H4 (cell line): Measurements from ENCODE around the gene PRM1. TPM values are rescaled to one million over a fixed set of nuclear protein-coding genes. Genes with fewer than 3 reads are reported as not detected.
"Not testable (repeated sequence)": the region's sequence is repeated elsewhere in the genome, so short reads cannot be mapped to it uniquely, and the experiment has no call there.

Experiments used
- DNase-seq: peaks from one replicate; pipeline ENCODE4 v3.0.0-alpha.2; 2015; ENCODE audit warnings: low spot score
- total RNA-seq: library from RNA; depleted of rRNA; stranded (reverse); fragments of >200 nt; shearing (Covaris generic); gene quantifications from 2 replicates; pipeline ENCODE4 v1.2.3, GENCODE V29; 2014

The PRM1 gene
- total RNA-seq, 1 experiment from 2014 or later: not detected

DNA sequence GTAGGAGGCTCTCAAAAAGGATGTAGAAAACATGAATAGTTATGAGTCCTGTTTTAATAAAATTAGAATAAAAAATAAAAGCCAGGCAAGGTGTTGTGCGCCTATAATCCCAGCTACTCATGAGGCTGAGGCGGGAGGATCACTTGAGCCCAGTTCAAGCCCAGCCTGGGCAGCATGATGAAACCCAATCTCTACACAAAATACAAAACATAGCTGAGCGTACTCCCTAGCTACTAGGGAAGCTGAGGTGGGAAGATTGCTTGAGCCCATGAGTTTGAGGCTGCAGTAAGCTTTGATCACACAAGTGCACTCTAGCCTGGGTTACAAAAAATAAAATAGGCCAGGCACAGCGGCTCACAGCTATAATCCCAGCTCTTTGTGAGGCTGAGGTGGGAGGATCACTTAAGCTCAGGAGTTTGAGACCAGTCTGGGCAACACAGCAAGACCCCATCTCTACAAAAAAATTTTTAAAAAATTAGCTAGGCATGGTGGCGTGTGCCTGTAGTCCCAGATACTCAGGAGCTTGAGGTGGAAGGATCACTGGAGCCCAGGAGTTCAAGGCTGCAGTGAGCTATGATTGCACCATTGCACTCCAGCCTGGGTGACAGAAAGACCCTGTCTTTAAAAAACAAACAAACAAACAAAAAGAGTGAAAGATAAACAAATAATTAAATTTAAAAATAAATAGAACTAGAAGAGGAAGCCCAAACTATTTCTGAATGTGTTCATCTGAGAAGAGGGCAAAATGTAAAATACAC lies 17.2 kb upstream of the PRM1 start:
- DNase-seq: no peak

DNA sequence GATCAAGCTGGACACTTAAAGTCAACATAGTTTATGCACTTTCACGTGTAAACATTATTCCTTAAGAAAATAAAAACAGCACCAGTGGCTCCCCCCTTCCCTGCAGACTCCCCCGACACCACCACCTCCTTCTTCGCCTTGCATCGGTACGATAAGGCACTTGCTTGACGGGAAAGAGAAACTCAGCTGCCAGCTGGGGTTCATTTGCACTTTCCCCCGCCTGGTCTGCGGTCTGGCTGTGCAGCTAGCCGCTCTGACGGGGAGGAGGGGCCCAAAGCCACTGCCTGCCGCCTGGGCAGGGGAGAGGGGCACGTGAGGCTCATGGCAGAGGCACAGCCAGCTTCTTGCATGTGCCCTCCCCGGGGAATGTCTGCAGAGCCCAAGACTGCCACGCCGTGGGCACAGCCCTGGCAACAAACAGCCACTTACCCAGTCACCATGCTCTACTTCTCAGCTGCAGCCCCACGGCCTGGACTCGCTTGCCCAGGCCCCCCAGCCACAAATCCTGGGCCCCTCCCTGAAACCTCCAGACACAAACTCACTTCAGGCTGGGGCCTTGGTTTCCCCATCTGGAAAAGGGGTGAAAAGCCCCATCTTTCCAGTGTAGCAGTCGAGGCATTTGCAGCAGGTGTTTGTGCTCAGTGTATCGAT lies 16.5 kb upstream of the PRM1 start:
- DNase-seq: peak; percentile 96

DNA sequence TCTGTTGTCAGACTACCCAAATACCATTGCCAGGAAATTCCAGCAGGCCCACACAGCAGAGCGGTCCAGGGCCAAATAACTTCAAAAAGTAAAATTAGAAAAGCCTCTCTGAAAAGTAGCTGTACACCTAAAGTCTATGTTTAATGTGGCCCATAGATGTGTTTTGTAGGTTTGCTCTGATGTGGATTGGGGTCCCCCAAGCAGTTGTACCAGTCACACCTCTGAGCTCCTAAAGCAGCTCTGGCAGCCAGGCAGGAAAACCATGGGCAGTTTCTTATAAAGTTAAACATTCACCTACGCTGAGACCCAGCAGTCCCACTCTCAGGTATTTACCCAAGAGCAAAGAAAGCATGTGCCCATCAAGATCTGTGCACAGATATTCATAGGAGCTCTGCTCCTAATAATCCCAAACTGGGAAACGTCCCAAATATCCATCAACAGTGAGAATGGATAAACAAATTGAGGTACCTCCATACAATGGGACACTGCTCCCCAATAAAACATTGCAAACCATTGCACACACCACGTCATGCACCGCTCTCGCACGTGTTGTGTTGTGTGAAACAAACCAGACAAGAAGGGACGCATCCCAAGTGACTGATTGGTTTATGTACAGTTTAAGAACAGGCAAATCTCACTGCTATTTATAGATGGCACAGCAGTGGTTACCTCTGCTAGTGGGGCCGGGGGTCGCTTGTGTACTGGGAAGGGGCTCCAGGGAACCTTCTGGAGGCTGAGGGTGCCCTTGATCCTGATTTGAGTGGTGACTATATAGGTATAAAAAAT lies 15.8 kb upstream of the PRM1 start:
- no peak for DNase-seq

DNA sequence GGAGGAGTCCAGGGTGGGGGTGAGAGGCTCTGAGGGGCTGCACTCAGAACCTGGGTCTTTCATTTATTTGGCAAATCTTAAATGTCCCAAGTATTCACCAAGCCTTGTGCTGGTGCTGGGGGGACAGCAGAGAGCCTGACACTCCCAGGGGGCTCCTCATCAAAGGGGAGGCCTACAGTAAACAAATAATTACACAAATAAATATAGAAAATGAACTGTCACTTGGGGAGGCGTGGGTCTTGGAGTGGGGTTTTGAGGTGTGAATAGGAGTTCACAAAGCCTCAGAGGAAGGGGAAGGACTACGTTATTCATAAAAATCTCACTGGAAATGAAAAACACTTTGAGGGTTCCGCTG lies 15.2 kb upstream of the PRM1 start:
- DNase-seq: no peak

DNA sequence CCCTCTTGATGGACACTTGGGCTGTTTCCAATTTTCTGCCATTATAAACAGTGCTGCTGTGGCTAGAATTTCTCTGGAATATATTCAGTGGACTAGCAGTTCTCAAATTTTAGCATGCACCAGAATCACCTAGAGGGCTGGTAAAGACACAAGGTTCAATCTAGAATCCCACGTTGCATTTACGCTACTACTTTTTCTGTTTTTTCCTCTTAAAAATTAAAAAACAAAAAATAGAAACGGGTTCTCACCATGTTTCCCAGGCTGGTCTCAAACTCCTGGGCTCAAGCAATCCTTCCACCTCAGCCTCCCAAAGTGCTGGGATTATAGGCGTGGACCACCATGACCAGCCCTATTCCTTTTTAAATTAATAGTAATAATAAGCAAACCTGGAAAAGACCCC lies 14.5 kb upstream of the PRM1 start:
- DNase-seq: no peak

DNA sequence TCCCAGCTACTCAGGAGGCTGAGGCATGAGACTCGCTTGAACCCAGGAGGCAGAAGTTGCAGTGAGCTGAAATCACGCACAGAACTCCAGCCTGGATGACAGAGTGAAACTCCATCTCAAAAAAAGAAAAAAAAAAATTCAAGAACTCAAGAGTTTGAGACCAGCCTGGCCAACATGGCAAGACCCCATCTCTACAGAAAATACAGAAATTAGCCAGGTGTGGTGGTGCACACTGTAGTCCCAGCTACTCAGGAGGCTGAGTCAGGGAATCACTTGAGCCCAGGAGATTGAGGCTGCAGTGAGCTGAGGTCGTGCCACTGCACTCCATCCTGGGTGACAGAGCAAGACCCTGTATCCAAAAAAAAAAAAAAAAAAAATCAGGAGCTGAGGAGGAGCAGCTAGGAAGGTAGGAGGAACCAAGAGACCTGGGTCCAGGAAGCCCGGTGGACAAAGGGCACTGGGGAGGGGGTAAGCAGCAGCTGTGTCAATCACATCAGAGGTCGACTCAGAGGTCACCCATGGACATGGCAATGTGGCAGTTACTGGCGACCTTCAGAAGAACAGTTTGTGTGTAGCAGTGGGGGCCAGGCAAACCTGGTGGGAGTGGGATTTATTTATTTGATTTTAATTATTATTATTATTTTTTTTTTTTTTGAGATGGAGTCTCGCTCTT lies 11.1 kb upstream of the PRM1 start:
- no peak for DNase-seq

DNA sequence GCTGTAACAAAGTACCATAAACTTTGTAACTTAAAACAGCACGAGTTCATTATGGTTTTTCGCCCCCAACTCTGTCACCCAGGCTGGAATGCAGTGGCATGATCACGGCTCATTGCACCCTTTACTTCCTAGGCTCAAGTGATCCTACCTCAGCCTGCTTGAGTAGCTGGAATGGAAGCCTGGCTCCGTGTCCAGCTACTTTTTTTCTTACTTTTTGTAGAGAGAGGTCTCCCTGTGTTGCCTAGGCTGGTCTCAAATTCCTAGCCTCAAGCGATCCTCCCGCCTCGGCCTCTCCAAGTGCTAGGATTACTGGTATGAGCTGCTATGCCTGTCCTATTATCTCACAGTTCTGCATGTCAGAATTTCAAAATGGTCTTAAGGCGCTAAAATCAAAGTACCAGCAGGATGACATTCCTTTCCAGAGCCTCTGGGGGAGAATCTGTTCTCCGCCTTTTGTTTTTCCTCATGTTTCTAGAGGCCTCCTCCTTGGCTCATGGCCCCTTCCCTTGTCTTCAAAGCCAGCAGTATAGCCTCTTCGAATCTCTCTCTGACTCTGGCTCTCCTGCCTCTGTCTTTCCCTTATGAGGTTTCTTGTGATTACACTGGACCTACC lies 10.1 kb upstream of the PRM1 start:
- no peak for DNase-seq

DNA sequence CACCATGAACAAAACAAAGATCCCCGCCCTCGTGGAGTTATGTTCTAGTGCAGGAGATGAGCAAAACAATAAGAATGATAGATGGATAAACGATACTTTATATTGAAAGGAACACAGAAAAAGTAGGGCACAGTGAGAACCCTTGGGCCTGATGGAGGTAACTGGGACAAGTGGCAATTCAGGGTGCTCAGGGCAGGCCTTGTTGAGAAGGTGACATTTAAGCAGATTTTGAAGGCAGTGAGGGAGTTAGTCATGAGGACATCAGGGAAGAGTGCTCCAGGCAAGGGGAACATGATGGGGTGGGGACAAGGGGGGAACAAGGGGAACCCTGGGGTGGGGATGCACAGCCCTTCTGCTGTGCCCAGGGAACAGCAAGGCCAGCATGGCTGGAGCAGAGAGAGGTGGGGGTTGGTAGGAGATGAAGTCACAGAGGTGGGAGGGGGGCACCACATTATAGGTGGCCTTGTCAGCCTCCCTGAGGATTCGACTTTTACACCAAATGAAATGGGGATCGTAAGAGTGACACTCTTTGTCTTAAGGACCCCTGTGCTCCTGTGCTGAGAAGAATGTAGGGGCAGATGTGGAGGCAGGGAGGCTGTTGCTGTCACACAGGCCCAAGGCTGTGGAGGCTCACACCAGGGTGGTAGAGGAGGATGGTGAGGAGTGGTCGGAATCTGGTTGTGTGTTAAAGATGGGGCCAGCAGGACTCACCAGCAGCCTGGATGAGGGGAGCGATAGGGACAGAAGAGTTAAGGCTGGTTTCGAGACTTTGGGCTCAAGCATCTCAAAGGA lies 9.2 kb upstream of the PRM1 start:
- DNase-seq: no peak

DNA sequence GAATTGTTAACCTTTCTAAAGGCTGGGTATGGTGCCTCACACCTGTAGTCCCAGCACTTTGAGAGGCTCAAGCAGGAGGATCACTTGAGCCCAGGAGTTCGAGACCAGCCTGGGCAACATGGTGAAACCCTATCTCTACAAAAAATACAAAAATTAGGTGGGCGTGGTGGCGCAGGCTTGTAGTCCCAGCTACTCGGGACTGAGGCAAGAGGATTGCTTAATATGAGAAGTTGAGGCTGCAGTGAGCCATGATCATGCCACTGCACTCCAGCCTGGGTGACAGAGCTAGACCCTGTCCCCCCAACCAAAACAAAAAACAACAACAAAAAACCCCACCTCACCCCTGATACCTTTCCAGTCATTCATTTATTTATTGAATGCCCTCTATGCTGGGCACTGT lies 8.6 kb upstream of the PRM1 start:
- not testable (repeated sequence) for DNase-seq

DNA sequence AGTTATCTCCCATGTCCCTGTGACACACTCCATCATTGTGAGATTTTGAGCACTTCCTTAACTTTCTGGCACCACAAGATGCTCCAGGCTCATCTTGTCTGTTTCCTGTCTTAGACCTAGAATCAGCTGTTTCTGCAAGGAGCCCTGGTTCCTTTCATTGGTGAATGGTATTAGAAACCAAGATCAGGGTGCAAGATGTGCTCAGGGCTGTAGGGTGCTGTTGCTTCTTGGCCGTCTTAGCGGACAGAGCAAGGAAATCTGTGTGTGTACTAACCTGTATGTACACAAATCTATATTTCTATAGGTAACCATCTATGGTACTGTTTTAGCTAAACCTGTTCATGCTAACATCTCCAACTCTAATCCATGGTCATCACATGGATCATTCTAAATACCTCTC lies 8.1 kb upstream of the PRM1 start:
- no peak for DNase-seq

DNA sequence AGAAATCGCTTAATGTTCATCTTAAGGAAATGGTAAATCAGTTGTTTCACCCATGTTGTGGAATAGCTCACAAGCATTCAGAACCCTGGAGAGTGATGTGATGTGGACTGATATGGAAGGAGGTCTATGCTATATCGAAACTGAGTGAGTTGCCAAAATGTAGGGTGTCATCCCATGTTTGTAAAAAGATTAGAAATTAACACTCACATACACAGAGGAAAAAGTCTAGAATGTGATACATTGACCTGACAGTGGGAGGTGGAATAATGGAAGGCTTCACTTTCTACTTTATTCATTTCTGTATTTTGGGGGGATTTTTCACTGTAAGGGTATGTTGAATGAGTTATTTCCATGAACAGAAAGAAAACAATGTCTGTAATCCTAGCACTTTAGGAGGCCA lies 4.7 kb upstream of the PRM1 start:
- no peak for DNase-seq

DNA sequence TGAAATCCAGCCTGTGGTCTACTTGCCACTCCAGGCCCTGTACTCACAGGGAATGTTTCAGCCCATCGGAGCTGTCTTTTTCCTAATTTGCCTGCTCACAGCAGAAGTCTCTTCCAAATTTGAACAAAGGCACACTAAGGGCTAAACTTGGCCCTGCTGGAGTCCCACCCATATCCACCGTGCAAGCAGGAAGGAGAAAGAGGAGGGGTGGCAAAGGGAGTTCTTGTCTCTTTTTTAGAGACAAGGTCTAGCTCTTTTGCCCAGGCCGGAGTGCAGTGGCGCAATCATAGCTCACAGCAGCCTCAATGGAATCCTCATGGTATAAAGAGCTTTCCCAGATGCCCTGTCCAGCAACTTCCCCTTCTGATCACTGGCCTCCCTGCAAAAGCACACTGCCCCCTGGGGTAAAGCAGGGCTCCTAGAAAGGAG lies 2.7 kb upstream of the PRM1 start:
- DNase-seq: no peak

DNA sequence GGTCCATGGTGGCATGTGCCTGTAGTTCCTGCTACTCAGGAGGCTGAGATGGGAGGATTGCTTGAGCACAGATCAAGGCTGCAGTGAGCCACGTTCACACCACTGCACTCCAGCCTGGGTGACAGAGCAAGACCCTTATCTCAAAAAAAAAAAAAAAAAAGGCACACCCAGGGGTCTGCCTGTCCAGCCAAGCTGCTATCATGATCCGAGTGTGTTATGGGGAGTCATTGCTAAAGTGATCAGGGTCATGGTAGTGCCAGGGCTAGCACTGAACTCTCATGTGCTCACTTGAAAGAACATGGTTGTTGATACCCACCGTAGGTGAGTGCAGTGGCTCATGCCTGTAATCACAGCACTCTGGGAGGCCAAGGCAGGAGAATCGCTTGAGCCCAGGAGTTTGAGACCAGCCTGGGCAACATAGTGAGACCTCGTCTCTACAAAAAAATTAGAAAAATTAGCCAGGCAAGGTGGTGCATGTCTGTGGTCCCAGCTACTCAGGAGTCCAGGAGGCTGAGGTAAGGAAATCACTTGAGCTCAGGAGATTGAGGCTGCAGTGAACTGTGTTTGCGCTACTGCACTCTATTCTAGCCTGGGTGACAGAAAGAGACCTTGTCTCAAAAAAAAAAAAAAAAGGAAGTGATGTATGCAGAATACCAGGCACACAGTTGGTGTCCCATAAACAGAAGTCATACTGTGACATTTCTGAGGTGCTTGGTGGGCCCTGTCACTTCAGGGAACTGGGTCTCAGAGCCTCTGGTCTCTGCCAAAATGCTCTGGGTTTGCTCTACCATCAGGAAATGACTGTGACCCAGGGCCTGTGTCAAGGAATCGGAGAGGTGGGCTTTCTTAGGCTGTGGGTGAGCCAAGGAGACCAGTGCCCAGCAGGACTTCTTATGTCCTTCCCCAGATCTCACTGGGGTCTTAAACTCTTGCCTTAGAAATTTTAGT lies 2.2 kb downstream of the PRM1 start:
- DNase-seq: no peak

DNA sequence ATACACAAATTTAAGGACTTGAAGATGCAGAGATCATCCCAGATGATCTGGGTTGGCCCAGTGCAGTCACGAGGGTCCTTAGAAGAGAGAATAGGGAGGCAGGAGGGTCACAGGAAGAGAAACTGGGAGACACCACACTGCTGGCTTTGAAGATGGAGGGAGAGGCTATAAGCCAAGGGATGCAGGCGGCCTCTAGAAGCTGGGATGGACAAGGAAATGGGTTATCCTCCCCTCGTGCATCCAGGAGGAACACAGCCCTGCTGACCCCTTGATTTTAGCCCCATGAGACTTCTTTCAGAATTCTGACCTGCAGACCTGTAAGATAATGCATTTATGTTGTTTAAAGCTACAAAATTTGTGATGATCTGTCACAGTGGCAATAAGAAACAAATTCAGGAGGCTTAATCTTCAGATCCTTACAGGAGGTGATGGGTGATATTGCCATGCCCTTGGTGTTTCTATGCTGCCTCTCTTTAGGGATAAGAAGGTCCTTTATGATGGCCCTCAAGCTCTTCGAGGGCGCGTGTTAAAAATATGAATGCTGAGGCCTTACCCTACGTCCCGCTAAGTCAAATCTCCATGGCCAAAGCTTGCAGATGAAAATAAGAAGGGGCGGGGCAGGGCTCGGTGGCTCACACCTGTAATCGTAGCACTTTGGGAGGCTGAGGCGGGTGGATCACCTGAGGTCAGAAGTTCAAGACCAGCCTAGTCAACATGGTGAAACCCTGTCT lies 3.4 kb downstream of the PRM1 start:
- no peak for DNase-seq

DNA sequence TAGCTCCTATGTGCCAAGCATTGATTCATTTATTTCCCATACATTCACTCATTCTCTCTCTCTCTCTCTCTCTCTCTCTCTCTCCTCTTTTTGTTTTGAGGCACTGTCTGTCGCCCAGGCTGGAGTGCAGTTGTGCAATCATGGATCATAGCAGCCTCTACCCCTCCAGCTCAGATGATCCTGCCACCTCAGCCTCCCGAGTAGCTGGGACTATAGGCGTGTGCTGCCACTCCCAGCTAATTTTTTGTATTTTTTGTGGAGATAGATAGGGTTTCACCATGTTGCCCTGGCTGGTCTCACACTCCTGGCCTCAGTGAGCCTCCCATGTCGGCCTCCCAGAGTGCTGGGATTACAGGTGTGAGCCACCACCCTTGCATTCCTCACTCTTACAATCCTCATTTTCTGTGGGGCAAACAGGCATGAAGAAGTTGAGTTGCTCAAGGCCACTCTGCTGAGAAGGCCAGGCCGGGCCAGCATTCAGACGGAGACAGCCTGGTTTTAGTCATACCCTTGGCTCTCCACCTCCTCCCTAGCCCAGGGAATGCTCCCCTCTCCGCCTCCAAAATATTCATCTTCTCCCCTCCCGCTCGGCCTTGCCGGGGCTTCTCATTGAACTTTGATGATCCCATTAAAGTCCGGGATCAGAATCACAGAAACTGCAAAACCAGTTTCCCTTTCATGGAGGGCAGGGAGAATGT lies 4.1 kb downstream of the PRM1 start:
- DNase-seq: no peak

DNA sequence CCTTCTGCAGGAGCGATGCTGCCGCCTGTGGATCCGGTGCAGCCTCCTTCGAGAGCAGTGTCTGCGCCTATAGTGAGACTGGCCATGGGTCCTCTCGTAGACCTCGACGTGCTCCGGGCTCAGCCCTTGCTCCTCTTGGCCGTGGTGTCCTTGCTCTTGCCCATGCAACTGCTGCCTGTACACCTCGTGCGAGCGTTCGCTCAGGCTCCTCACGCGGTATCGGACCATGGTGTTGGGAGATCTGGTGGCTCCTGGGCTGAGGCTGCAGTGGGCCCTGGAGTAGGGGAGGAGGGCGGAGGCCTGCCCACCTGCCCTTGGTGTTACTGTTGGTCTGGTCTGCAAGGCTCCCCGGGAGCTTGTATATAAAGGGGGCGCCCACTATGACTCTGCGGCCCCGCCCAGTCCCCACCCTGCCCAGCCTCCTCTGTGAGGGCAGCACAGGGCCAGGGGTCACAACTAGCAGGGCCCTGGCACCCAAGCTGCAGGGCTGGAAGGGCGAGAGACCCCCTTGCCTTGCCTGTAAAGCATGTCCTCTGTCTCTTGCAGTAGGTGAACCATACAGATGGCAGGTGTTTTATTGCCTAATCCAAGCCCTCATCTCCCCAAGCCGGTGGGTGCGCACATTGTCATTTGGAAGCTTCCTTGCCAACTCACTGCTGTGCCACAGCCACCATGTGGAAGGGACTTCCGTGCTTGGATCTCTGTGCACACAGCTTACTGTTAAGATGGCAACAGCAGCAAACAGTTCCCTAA lies 4.8 kb downstream of the PRM1 start, which contains the start of gene PRM2:
Gene PRM2, minus strand, starts transcription at position 338 of the 753 bp plus-strand sequence. Its CDS starts 110 bp downstream, at position 228.
- no peak for DNase-seq

DNA sequence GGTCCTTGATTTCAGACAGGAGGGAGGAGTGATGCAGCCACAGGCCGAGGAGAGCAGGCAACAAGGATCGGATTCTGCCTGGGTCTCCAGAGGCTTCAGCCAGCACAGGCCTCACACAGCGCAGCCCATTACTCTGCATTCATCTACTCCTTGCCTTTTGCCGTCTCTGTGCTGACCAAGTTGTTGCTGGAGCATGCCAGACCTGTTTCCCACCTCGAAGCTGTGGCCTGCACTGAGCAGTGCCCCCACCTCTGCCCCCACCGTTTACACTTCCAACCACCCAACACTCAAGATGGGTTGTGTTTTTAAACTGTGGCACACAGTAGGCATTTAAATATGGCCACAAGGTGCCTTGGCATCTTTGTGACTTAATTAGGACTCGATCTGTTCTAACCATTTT lies 6.2 kb downstream of the PRM1 start:
- no peak for DNase-seq
